Lung (tissue), 12 donors: Measurements from ENCODE around the gene CAPZB. TPM values are rescaled to one million over a fixed set of nuclear protein-coding genes. Genes with fewer than 3 reads are reported as not detected.

Experiments
- ATAC-seq: fragments of 200-7000 bp; cut with Tn5 transposase; one replicate; pipeline ENCODE4 v1.9.1; 2020; ENCODE audit warnings: moderate number of reproducible peaks; ENCODE audit not compliant: insufficient read depth, low FRiP score
- DNase-seq, 3 donors: peaks; one replicate each; pipeline ENCODE4 v3.0.0-alpha.2; 2013 to 2017
- H3K27ac ChIP-seq, 2 donors: one replicate each; pipeline ENCODE4 v1.5.1; 2013; ENCODE audit warnings: mild to moderate bottlenecking in 2 of 2, moderate library complexity in 2 of 2, control low read depth in 1 of 2, inconsistent platforms in 1 of 2, low read depth in 1 of 2, low read length in 1 of 2
- H3K27me3 ChIP-seq, 3 donors: one replicate each; pipeline ENCODE4 v1.5.1; 2013; ENCODE audit warnings: low read length in 2 of 3; ENCODE audit not compliant: control insufficient read depth in 3 of 3, insufficient read depth in 3 of 3
- H3K36me3 ChIP-seq, 4 donors: one replicate each; pipeline ENCODE4 v1.5.1; 2013; ENCODE audit warnings: low read length in 4 of 4, mild to moderate bottlenecking in 1 of 4, moderate library complexity in 1 of 4; ENCODE audit not compliant: control insufficient read depth in 4 of 4, insufficient read depth in 4 of 4
- H3K4me1 ChIP-seq, 5 donors: one replicate each; pipeline ENCODE4 v1.5.1; 2013; ENCODE audit warnings: low read length in 5 of 5, mild to moderate bottlenecking in 2 of 5, moderate library complexity in 1 of 5; ENCODE audit not compliant: control insufficient read depth in 5 of 5, insufficient read depth in 5 of 5
- H3K4me3 ChIP-seq: one replicate; pipeline ENCODE4 v1.5.1; 2013; ENCODE audit warnings: mild to moderate bottlenecking, control low read depth, moderate library complexity
- H3K9ac ChIP-seq, 2 donors: one replicate each; pipeline ENCODE4 v1.5.1; 2013; ENCODE audit warnings: low read length in 2 of 2, control low read depth in 1 of 2; ENCODE audit not compliant: insufficient read depth in 1 of 2
- H3K9me3 ChIP-seq, 4 donors: one replicate each; pipeline ENCODE4 v1.5.1; 2013; ENCODE audit warnings: low read length in 3 of 4, mild to moderate bottlenecking in 1 of 4, moderate library complexity in 1 of 4; ENCODE audit not compliant: control insufficient read depth in 4 of 4, insufficient read depth in 3 of 4
- CTCF ChIP-seq: IDR thresholded peaks from 2 replicates; pipeline ENCODE4 v1.5.1; 2012; ENCODE audit warnings: mild to moderate bottlenecking; ENCODE audit errors: control extremely low read depth, extremely low read depth
- WGBS, 2 donors: extraction: QIAGEN DNeasy Blood & Tissue Kit; methylation state at CpG; one replicate each; pipeline ENCODE4 v1.1.7; 2013; 5-methylcytosine and 5-hydroxymethylcytosine counted together
- polyA plus RNA-seq, 2 donors: library from polyadenylated mRNA; stranded (reverse); fragments of 200-250 nt; gene quantifications; one replicate each; pipeline ENCODE4 v1.2.1, GENCODE V29; 2013
- total RNA-seq, 2 donors: library from RNA; depleted of rRNA in 1 of 2; stranded (reverse); fragments of >200 nt in 1 of 2; gene quantifications; one replicate each; pipeline ENCODE4 v1.2.1, GENCODE V29; 2014 to 2021
- donor health status: control.
- donor health status: control.
- donor health status: Bipolar disorder and iron deficiency.
- donor health status: healthy.
- donor health status: DM: yes; HTN: yes; CAD: no.

The CAPZB gene
- total and polyA plus RNA-seq, 4 donors = 94.7 to 339 (median 278) TPM

- no peak overlapping the region for H3K9ac ChIP-seq
- H3K36me3 ChIP-seq = peaks cover 7 to 42% (median 17%) of the 10 kb centered on the region in 4 donors
- peaks cover 0 to 20% (median 0%) of the 10 kb centered on the region in 5 donors for H3K4me1 ChIP-seq
- H3K27ac ChIP-seq = no peak overlapping the region
- H3K4me3 ChIP-seq = no peak overlapping the region
- DNase-seq (no peak), ATAC-seq (no peak)
- H3K27me3 ChIP-seq = no peaks in the 10 kb centered on the region
- H3K9me3 ChIP-seq = no peaks in the 10 kb centered on the region
- 90 to 93% methylated on average over 15 of the region's 15 CpGs for WGBS, 2 donors
- TF ChIP-seq CTCF = no peak
Observed at GRCh38 chr1:19373211-19374082, 111.9 kb downstream of the CAPZB start.

- DNase-seq (no peak), ATAC-seq (no peak)
- TF ChIP-seq CTCF = no peak
- no peaks in the 10 kb centered on the region for H3K27me3 ChIP-seq
- no peaks in the 10 kb centered on the region for H3K9me3 ChIP-seq
- H3K27ac ChIP-seq = no peak overlapping the region
- no peak overlapping the region for H3K4me3 ChIP-seq
- H3K36me3 ChIP-seq = peaks cover under 1 to 34% (median 15%) of the 10 kb centered on the region in 4 donors
- WGBS, 2 donors = 81 to 91% methylated on average over 7 of the region's 7 CpGs
- no peak overlapping the region for H3K9ac ChIP-seq
- H3K4me1 ChIP-seq = peaks cover 0 to 25% (median 0%) of the 10 kb centered on the region in 5 donors
Observed at GRCh38 chr1:19372602-19373001, 112.7 kb downstream of the CAPZB start.

- WGBS, 2 donors = 85 to 88% methylated on average over 5 of the region's 5 CpGs
- H3K4me1 ChIP-seq = peaks cover 0 to 30% (median 0%) of the 10 kb centered on the region in 5 donors
- H3K27me3 ChIP-seq = no peaks in the 10 kb centered on the region
- DNase-seq (no peak), ATAC-seq (no peak)
- H3K9me3 ChIP-seq = no peaks in the 10 kb centered on the region
- TF ChIP-seq CTCF = no peak
- no peak overlapping the region for H3K27ac ChIP-seq
- peaks cover 0 to 32% (median 12%) of the 10 kb centered on the region in 4 donors for H3K36me3 ChIP-seq
- H3K9ac ChIP-seq = no peak overlapping the region
- no peak overlapping the region for H3K4me3 ChIP-seq
Observed at GRCh38 chr1:19372136-19372514, 113.2 kb downstream of the CAPZB start.
